GM12878 (cell line): ENCODE data around the gene GRM5. TPM values are rescaled to one million over a fixed set of nuclear protein-coding genes. Genes with fewer than 3 reads are reported as not detected.

Source experiments
- ATAC-seq: fragments of 200-7000 bp; cut with Tn5 transposase; 3 replicates; pipeline ENCODE4 v1.9.1; 2020; ENCODE audit warnings: mild to moderate bottlenecking, moderate library complexity
- BruUV-seq: library from RNA; stranded (reverse); fragments of 400-500 nt; replicated peaks from 2 replicates; lab custom pipeline; 2021; lab: Mats Ljungman, UMichigan
- CTCF ChIA-PET: fragments of 300-600 bp; sonication (Branson Sonifier 250); formaldehyde crosslinking; extraction: SDS; loops from one replicate; lab custom pipeline; 2021; ENCODE audit warnings: inconsistent platforms; lab: Yijun Ruan, JAX
- POLR2A ChIA-PET: fragments of 350-600 bp; formaldehyde crosslinking; extraction: SDS; loops from one replicate; lab custom pipeline; 2021; ENCODE audit warnings: inconsistent platforms; lab: Charles Lee
- RAD21 ChIA-PET: fragments of 300-600 bp; sonication (Branson Sonifier 250); formaldehyde crosslinking; loops from one replicate; lab custom pipeline; 2023; ENCODE audit warnings: antibody characterized with exemption; ENCODE audit not compliant: unreplicated experiment; lab: Charles Lee
- SMC1A ChIA-PET: fragments of 300-600 bp; sonication (Branson Sonifier 250); formaldehyde crosslinking; loops from one replicate; lab custom pipeline; 2023; ENCODE audit not compliant: unreplicated experiment, uncharacterized antibody; lab: Charles Lee
- DNase-seq: peaks from one replicate; pipeline ENCODE4 v3.0.0-alpha.2; 2011; ENCODE audit warnings: low read depth, low spot score
- FAIRE-seq: peaks from 3 replicates; lab custom pipeline; 2011; peaks lifted over from hg19 to GRCh38; lab: Jason Lieb, UNC
- H2AFZ ChIP-seq: 2 replicates; pipeline ENCODE4 v1.6.0; 2011; ENCODE audit warnings: low read depth, low read length, control low read depth; ENCODE audit not compliant: control insufficient read depth
- H3K27ac ChIP-seq: 2 replicates; pipeline ENCODE4 v1.5.1; 2011; ENCODE audit warnings: control low read depth; ENCODE audit not compliant: control insufficient read depth, insufficient read depth
- H3K27me3 ChIP-seq, 2 experiments: replicated peaks in 1 of 2; 2 replicates each; pipeline versions ENCODE4 v1.6.0 to v1.6.1; 2011; ENCODE audit warnings: low read length in 1 of 2; ENCODE audit not compliant: control insufficient read depth in 2 of 2, insufficient read depth in 2 of 2
- H3K36me3 ChIP-seq, 2 experiments: 2 replicates each; pipeline ENCODE4 v1.5.1; 2011; ENCODE audit warnings: low read length in 1 of 2; ENCODE audit not compliant: control insufficient read depth in 2 of 2, insufficient read depth in 2 of 2
- H3K4me1 ChIP-seq: 2 replicates; pipeline ENCODE4 v1.6.1; 2011; ENCODE audit warnings: mild to moderate bottlenecking, low read length, moderate library complexity, mixed read lengths; ENCODE audit not compliant: control insufficient read depth, insufficient read depth
- H3K4me2 ChIP-seq: 2 replicates; pipeline ENCODE4 v1.6.0; 2011; ENCODE audit warnings: control low read depth; ENCODE audit not compliant: control insufficient read depth, insufficient read depth
- H3K4me3 ChIP-seq: fragments of 200-600 bp; sonication (generic); 2 replicates; pipeline ENCODE4 v1.5.1; 2016
- H3K79me2 ChIP-seq: 2 replicates; pipeline ENCODE4 v1.6.0; 2011; ENCODE audit warnings: low read length; ENCODE audit not compliant: control insufficient read depth, insufficient read depth
- H3K9ac ChIP-seq: 2 replicates; pipeline ENCODE4 v1.8.0; 2011; ENCODE audit warnings: low read length, control low read depth, mixed read lengths; ENCODE audit not compliant: control insufficient read depth, insufficient read depth
- H3K9me3 ChIP-seq: replicated peaks from 3 replicates; pipeline ENCODE4 v1.5.1; 2011; ENCODE audit warnings: mild to moderate bottlenecking, low read length; ENCODE audit not compliant: control insufficient read depth, insufficient read depth
- H4K20me1 ChIP-seq: 2 replicates; pipeline ENCODE4 v1.6.0; 2011; ENCODE audit not compliant: control insufficient read depth, insufficient read depth
- ASH2L ChIP-seq: fragments of 300-600, 200-600 bp; sonication (generic); IDR thresholded peaks from 2 replicates; pipeline ENCODE4 v1.6.1; 2017; ENCODE audit warnings: low read depth, mild to moderate bottlenecking, borderline replicate concordance
- ETV6 ChIP-seq, 2 experiments: fragments of 450-650 bp in 1 of 2; IDR thresholded peaks in 1 of 2; conservative IDR thresholded peaks in 1 of 2; 2 replicates each; pipeline ENCODE4 v1.6.1; 2014; ENCODE audit warnings: antibody characterized with exemption in 1 of 2, borderline replicate concordance in 1 of 2, low read depth in 1 of 2, mild to moderate bottlenecking in 1 of 2, moderate library complexity in 1 of 2
- NFXL1 ChIP-seq: fragments of 450-650 bp; IDR thresholded peaks from 2 replicates; pipeline ENCODE4 v1.6.1; 2017; ENCODE audit warnings: antibody characterized with exemption, mild to moderate bottlenecking, borderline replicate concordance
- RAD21 ChIP-seq: IDR thresholded peaks from 2 replicates; pipeline ENCODE4 v1.6.1; 2011; ENCODE audit warnings: mild to moderate bottlenecking, low read depth, low read length, moderate library complexity; ENCODE audit not compliant: insufficient read depth
- RBBP5 ChIP-seq: fragments of 200-600 bp; sonication (generic); conservative IDR thresholded peaks from 2 replicates; pipeline ENCODE4 v1.6.1; 2016
- SMARCA5 ChIP-seq: fragments of 450-650 bp; IDR thresholded peaks from 2 replicates; pipeline ENCODE4 v1.6.1; 2017; ENCODE audit warnings: mild to moderate bottlenecking
- ZNF384 ChIP-seq: IDR thresholded peaks from 2 replicates; pipeline ENCODE4 v1.6.1; 2012; ENCODE audit warnings: low read depth, mild to moderate bottlenecking, low read length, improper control_type of control experiment, borderline replicate concordance
- WGBS: methylation state at CpG from one replicate; pipeline ENCODE4 v1.1.6; 2016; ENCODE audit warnings: low lambda C conversion rate; ENCODE audit not compliant: insufficient replicate concordance, insufficient coverage; ENCODE audit errors: missing lambda C conversion rate; 5-methylcytosine and 5-hydroxymethylcytosine counted together
- in situ Hi-C: fragments of 300-500 bp; cut with MboI; formaldehyde crosslinking; loops from 9 replicates; pipeline ENCODE4 v1.14.3; 2018; ENCODE audit warnings: mixed read lengths
- intact Hi-C: fragments of 100-400 bp; cut with micrococcal nuclease; formaldehyde crosslinking; loops from one replicate; pipeline ENCODE4 v1.14.2; 2022; ENCODE audit not compliant: unreplicated experiment
- polyA plus RNA-seq, 11 experiments: library from polyadenylated mRNA; depleted of rRNA in 4 of 11; unstranded in 6 of 11; stranded (reverse) in 5 of 11; fragments of >200 nt; fragmentation: Nextera tagmentation in 4 of 11; fragmentation: Illumina TruSeq in 1 of 11; extraction: Ambion mirVana in 4 of 11; extraction: Trizol in 1 of 11; gene quantifications; 1 replicate in 1 of 11; 2 replicates in 10 of 11; pipeline versions ENCODE4 v1.2.1 to v1.2.3, GENCODE V29; 2011 to 2016; ENCODE audit warnings: inconsistent platforms in 2 of 11, missing spikeins in 2 of 11, low read depth in 1 of 11
- total RNA-seq, 4 experiments: library from RNA; depleted of rRNA in 3 of 4; stranded (reverse); fragments of >200 nt in 3 of 4; fragmentation: Illumina TruSeq in 1 of 4; extraction: Trizol in 1 of 4; gene quantifications; 2 replicates each; pipeline versions ENCODE4 v1.2.1 to v1.2.3, GENCODE V29; 2013 to 2021
- TF ChIP-seq, protein P1 (sequence below): fragments of 450-650 bp; formaldehyde crosslinking; IDR thresholded peaks from 2 replicates; pipeline ENCODE4 v1.4.0; 2020; ENCODE audit warnings: mild to moderate bottlenecking, moderate library complexity
- TF ChIP-seq, protein P2 (sequence below): fragments of 450-650 bp; IDR thresholded peaks from 2 replicates; pipeline ENCODE4 v1.6.1; 2017; ENCODE audit warnings: mild to moderate bottlenecking
- TF ChIP-seq, protein P3 (sequence below): fragments of 450-650 bp; IDR thresholded peaks from 2 replicates; pipeline ENCODE4 v1.6.1; 2016; ENCODE audit warnings: mild to moderate bottlenecking

GRM5 gene
- total and polyA plus RNA-seq, 10 of the 15 experiments (the other 5 are each of a cell fraction or from before 2014, with no cell fraction given): not detected

DNA sequence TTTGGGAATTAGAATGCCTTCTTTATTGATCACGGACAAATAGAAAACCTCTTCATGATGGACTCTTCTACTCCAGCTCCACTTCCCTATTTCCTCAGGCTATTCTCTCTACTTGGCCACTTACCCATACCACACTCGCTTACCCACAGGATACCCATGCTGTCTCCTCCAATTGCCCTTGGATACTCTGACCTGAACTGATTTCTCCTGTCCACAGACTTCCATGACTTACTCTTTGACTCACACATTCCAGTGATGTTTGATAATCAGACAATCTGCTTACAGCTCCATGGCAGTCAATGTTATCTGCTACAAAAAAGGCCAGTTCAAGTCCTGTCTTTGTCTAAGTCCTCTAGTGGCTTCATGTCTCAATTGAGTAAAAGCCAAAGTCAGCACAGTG lies 436.3 kb downstream of the GRM5 start:
- TF ChIP-seq SMARCA5 (no peak), RAD21 (no peak)
- no TSS peak for BruUV-seq
- ChIA-PET CTCF (no interaction called here), RAD21 (no interaction called here), SMC1A (no interaction called here), POLR2A (no interaction called here)
- H3K4me3 ChIP-seq: no peak overlapping the region
- no peaks in the 10 kb centered on the region for H3K36me3 ChIP-seq
- H3K4me1 ChIP-seq: no peaks in the 10 kb centered on the region
- DNase-seq (no peak), ATAC-seq (no peak), FAIRE-seq (no peak)
- WGBS: 39% methylated on average over 2 of the region's 2 CpGs
- no peak overlapping the region for H3K4me2 ChIP-seq
- no peak overlapping the region for H3K9ac ChIP-seq
- intact Hi-C loops (loop anchor here (5.0 kb wide), 1 partner anchor 52 kb away; no protein-coding TSS in a partner anchor), in situ Hi-C loops (no loop called here)
- no peak overlapping the region for H2AFZ ChIP-seq
- H3K79me2 ChIP-seq: no peaks in the 10 kb centered on the region
- H3K27ac ChIP-seq: no peak overlapping the region
- H4K20me1 ChIP-seq: no peaks in the 10 kb centered on the region
- no peaks in the 10 kb centered on the region for H3K9me3 ChIP-seq
- H3K27me3 ChIP-seq: no peaks in the 10 kb centered on the region

GRCh38 chr11:88626216-88626615 lies 439.6 kb downstream of the GRM5 start:
- Histone ChIP-seq H4K20me1 (no peaks in the 10 kb centered on the region), H2AFZ (no peak overlapping the region), H3K9me3 (no peaks in the 10 kb centered on the region), H3K4me3 (no peak overlapping the region), H3K9ac (no peak overlapping the region), H3K27me3 (no peaks in the 10 kb centered on the region), H3K4me2 (no peak overlapping the region), H3K36me3 (no peaks in the 10 kb centered on the region), H3K4me1 (no peaks in the 10 kb centered on the region), H3K27ac (no peak overlapping the region), H3K79me2 (no peaks in the 10 kb centered on the region)
- in situ Hi-C loops: no loop called here
- FAIRE-seq (no peak), DNase-seq (no peak), ATAC-seq (no peak)
- ChIA-PET CTCF (no interaction called here), POLR2A (no interaction called here), RAD21 (no interaction called here), SMC1A (no interaction called here)
- intact Hi-C loops: loop anchor here (5.0 kb wide), 1 partner anchor 49 kb away; no protein-coding TSS in a partner anchor
- no TSS peak for BruUV-seq
- WGBS: 2% methylated on average over 4 of the region's 4 CpGs
- TF ChIP-seq, protein P1, sequence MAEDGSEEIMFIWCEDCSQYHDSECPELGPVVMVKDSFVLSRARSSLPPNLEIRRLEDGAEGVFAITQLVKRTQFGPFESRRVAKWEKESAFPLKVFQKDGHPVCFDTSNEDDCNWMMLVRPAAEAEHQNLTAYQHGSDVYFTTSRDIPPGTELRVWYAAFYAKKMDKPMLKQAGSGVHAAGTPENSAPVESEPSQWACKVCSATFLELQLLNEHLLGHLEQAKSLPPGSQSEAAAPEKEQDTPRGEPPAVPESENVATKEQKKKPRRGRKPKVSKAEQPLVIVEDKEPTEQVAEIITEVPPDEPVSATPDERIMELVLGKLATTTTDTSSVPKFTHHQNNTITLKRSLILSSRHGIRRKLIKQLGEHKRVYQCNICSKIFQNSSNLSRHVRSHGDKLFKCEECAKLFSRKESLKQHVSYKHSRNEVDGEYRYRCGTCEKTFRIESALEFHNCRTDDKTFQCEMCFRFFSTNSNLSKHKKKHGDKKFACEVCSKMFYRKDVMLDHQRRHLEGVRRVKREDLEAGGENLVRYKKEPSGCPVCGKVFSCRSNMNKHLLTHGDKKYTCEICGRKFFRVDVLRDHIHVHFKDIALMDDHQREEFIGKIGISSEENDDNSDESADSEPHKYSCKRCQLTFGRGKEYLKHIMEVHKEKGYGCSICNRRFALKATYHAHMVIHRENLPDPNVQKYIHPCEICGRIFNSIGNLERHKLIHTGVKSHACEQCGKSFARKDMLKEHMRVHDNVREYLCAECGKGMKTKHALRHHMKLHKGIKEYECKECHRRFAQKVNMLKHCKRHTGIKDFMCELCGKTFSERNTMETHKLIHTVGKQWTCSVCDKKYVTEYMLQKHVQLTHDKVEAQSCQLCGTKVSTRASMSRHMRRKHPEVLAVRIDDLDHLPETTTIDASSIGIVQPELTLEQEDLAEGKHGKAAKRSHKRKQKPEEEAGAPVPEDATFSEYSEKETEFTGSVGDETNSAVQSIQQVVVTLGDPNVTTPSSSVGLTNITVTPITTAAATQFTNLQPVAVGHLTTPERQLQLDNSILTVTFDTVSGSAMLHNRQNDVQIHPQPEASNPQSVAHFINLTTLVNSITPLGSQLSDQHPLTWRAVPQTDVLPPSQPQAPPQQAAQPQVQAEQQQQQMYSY (CRISPR knock-in tag): no peak
- TF ChIP-seq NFXL1 (no peak), ZNF384 (no peak), RBBP5 (no peak), ETV6 (conservative IDR thresholded peaks at IDR 0.05 in 1 of 2, IDR thresholded peaks at IDR 0.05 in 1 of 2; ENCODE audit: borderline replicate concordance in 1 of 2, low read depth in 1 of 2) (no peak), ASH2L (no peak)
- TF ChIP-seq, protein P2, sequence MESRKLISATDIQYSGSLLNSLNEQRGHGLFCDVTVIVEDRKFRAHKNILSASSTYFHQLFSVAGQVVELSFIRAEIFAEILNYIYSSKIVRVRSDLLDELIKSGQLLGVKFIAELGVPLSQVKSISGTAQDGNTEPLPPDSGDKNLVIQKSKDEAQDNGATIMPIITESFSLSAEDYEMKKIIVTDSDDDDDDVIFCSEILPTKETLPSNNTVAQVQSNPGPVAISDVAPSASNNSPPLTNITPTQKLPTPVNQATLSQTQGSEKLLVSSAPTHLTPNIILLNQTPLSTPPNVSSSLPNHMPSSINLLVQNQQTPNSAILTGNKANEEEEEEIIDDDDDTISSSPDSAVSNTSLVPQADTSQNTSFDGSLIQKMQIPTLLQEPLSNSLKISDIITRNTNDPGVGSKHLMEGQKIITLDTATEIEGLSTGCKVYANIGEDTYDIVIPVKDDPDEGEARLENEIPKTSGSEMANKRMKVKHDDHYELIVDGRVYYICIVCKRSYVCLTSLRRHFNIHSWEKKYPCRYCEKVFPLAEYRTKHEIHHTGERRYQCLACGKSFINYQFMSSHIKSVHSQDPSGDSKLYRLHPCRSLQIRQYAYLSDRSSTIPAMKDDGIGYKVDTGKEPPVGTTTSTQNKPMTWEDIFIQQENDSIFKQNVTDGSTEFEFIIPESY: no peak
- TF ChIP-seq, protein P3, sequence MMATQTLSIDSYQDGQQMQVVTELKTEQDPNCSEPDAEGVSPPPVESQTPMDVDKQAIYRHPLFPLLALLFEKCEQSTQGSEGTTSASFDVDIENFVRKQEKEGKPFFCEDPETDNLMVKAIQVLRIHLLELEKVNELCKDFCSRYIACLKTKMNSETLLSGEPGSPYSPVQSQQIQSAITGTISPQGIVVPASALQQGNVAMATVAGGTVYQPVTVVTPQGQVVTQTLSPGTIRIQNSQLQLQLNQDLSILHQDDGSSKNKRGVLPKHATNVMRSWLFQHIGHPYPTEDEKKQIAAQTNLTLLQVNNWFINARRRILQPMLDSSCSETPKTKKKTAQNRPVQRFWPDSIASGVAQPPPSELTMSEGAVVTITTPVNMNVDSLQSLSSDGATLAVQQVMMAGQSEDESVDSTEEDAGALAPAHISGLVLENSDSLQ: no peak
